IMR-90 (cell line): ENCODE data around the gene CLEC11A. TPM values are rescaled to one million over a fixed set of nuclear protein-coding genes. Genes with fewer than 3 reads are reported as not detected.

Source experiments
- ATAC-seq: fragments of 200-7000 bp; cut with Tn5 transposase; 2 replicates; pipeline ENCODE4 v1.9.1; 2020; ENCODE audit warnings: low read depth, mild to moderate bottlenecking, moderate library complexity
- BruUV-seq: library from RNA; stranded (reverse); fragments of 400-500 nt; replicated peaks from 2 replicates; lab custom pipeline; 2021; lab: Mats Ljungman, UMichigan
- CTCF ChIA-PET: fragments of 300-600 bp; formaldehyde crosslinking; extraction: SDS; loops from one replicate; lab custom pipeline; 2021; ENCODE audit warnings: antibody characterized with exemption; lab: Yijun Ruan, JAX
- POLR2A ChIA-PET: fragments of 300-600 bp; sonication (Branson Sonifier 250); formaldehyde crosslinking; loops from one replicate; lab custom pipeline; 2022; ENCODE audit warnings: antibody characterized with exemption; ENCODE audit not compliant: unreplicated experiment; lab: Charles Lee
- DNase-seq: peaks from one replicate; pipeline ENCODE4 v3.0.0; 2013
- H2AFZ ChIP-seq: replicated peaks from 2 replicates; pipeline ENCODE3; 2013; ENCODE audit warnings: low read length, mild to moderate bottlenecking; ENCODE audit not compliant: poor library complexity
- H2AK5ac ChIP-seq: 2 replicates; pipeline ENCODE4 v1.6.1; 2013; ENCODE audit warnings: low read depth, low read length, inconsistent platforms
- H2AK9ac ChIP-seq: replicated peaks from 2 replicates; pipeline ENCODE3; 2013; ENCODE audit warnings: mild to moderate bottlenecking, low read depth, low read length, moderate library complexity; ENCODE audit not compliant: poor library complexity
- H2BK120ac ChIP-seq: 2 replicates; pipeline ENCODE4 v1.6.1; 2013; ENCODE audit warnings: low read depth, low read length, inconsistent platforms
- H2BK15ac ChIP-seq: 3 replicates; pipeline ENCODE4 v1.6.1; 2013; ENCODE audit warnings: low read depth, low read length, inconsistent platforms
- H2BK20ac ChIP-seq: 2 replicates; pipeline ENCODE4 v1.6.1; 2013; ENCODE audit warnings: low read depth, mild to moderate bottlenecking, inconsistent platforms, low read length, moderate library complexity
- H2BK5ac ChIP-seq: 2 replicates; pipeline ENCODE4 v1.6.1; 2013; ENCODE audit warnings: mild to moderate bottlenecking, low read depth, low read length, inconsistent platforms; ENCODE audit not compliant: poor library complexity, severe bottlenecking
- H3K14ac ChIP-seq: replicated peaks from 2 replicates; pipeline ENCODE4 v1.6.1; 2013; ENCODE audit warnings: low read depth, low read length, inconsistent platforms
- H3K18ac ChIP-seq: 2 replicates; pipeline ENCODE4 v1.6.1; 2013; ENCODE audit warnings: low read depth, low read length, control low read depth
- H3K23ac ChIP-seq: 2 replicates; pipeline ENCODE4 v1.6.1; 2013; ENCODE audit warnings: low read depth, low read length, inconsistent platforms
- H3K27ac ChIP-seq: 2 replicates; pipeline ENCODE4 v1.5.1; 2013; ENCODE audit warnings: mild to moderate bottlenecking, control low read depth, low read length; ENCODE audit not compliant: insufficient read depth
- H3K27me3 ChIP-seq: 2 replicates; pipeline ENCODE4 v1.6.1; 2013; ENCODE audit warnings: low read length; ENCODE audit not compliant: control insufficient read depth, insufficient read depth
- H3K36me3 ChIP-seq: 2 replicates; pipeline ENCODE4 v1.6.1; 2013; ENCODE audit warnings: low read length, mixed read lengths; ENCODE audit not compliant: control insufficient read depth, insufficient read depth
- H3K4ac ChIP-seq: 2 replicates; pipeline ENCODE4 v1.6.1; 2013; ENCODE audit warnings: low read depth, low read length, inconsistent platforms
- H3K4me1 ChIP-seq: 2 replicates; pipeline ENCODE4 v1.6.1; 2013; ENCODE audit warnings: low read length, mixed read lengths; ENCODE audit not compliant: control insufficient read depth, insufficient read depth
- H3K4me2 ChIP-seq: 2 replicates; pipeline ENCODE4 v1.6.1; 2013; ENCODE audit warnings: low read depth, mild to moderate bottlenecking, control low read depth, low read length, moderate library complexity
- H3K4me3 ChIP-seq: 2 replicates; pipeline ENCODE4 v1.5.1; 2013; ENCODE audit warnings: low read depth, mild to moderate bottlenecking, control low read depth, low read length, moderate library complexity; ENCODE audit not compliant: insufficient read depth
- H3K56ac ChIP-seq: 2 replicates; pipeline ENCODE4 v1.6.1; 2013; ENCODE audit warnings: low read length, inconsistent platforms; ENCODE audit not compliant: insufficient read depth; ENCODE audit errors: extremely low read depth
- H3K79me1 ChIP-seq, 2 experiments: 2 replicates each; pipeline ENCODE4 v1.6.1; 2013; ENCODE audit warnings: low read length in 2 of 2, inconsistent platforms in 1 of 2, low read depth in 1 of 2
- H3K9ac ChIP-seq: 2 replicates; pipeline ENCODE4 v1.6.1; 2013; ENCODE audit warnings: low read depth, low read length, control low read depth
- H3K9me1 ChIP-seq: 2 replicates; pipeline ENCODE4 v1.6.1; 2013; ENCODE audit warnings: low read length, inconsistent platforms; ENCODE audit not compliant: insufficient read depth
- H3K9me3 ChIP-seq: 2 replicates; pipeline ENCODE4 v1.6.1; 2013; ENCODE audit warnings: low read length; ENCODE audit not compliant: control insufficient read depth, insufficient read depth
- H4K20me1 ChIP-seq: 2 replicates; pipeline ENCODE4 v1.6.1; 2013; ENCODE audit warnings: low read length, inconsistent platforms; ENCODE audit not compliant: insufficient read depth
- H4K5ac ChIP-seq: 2 replicates; pipeline ENCODE4 v1.6.1; 2013; ENCODE audit warnings: mild to moderate bottlenecking, low read depth, low read length, control low read depth
- H4K8ac ChIP-seq, 2 experiments: 2 replicates each; pipeline ENCODE4 v1.6.1; 2013; ENCODE audit warnings: low read depth in 2 of 2, low read length in 2 of 2, control low read depth in 1 of 2, inconsistent platforms in 1 of 2
- H4K91ac ChIP-seq: 2 replicates; pipeline ENCODE4 v1.6.1; 2013; ENCODE audit warnings: low read depth, low read length, inconsistent platforms; ENCODE audit not compliant: insufficient read depth
- BHLHE40 ChIP-seq: fragments of 150-350 bp; IDR thresholded peaks from 2 replicates; pipeline ENCODE4 v1.6.1; 2016; ENCODE audit warnings: mild to moderate bottlenecking, low read depth, low read length
- MAZ ChIP-seq: IDR thresholded peaks from 2 replicates; pipeline ENCODE4 v1.6.1; 2012; ENCODE audit warnings: low read depth, mild to moderate bottlenecking, low read length, improper control_type of control experiment, moderate library complexity, borderline replicate concordance
- SMC3 ChIP-seq: fragments of 150-350 bp; IDR thresholded peaks from 2 replicates; pipeline ENCODE4 v1.6.1; 2016; ENCODE audit warnings: low read depth, mild to moderate bottlenecking, antibody characterized with exemption, low read length, moderate library complexity
- WGBS, 2 experiments: methylation state at CpG; one replicate each; pipeline versions ENCODE4 v1.1.5 to v1.1.7; 2013; ENCODE audit warnings: missing lambda C conversion rate in 2 of 2; ENCODE audit not compliant: insufficient read length in 1 of 2; ENCODE audit errors: extremely low coverage in 2 of 2; 5-methylcytosine and 5-hydroxymethylcytosine counted together
- dilution Hi-C: fragments of 300-500 bp; cut with HindIII; formaldehyde crosslinking; loops from one replicate; pipeline ENCODE4 v1.14.3; 2018; ENCODE audit warnings: low sequenced_read_pairs; ENCODE audit not compliant: unreplicated experiment
- in situ Hi-C: fragments of 300-500 bp; cut with MboI; formaldehyde crosslinking; loops from 3 replicates; pipeline ENCODE4 v1.14.3; 2019; ENCODE audit warnings: low sequenced_read_pairs, inconsistent platforms, mixed read lengths
- intact Hi-C: fragments of 100-400 bp; cut with micrococcal nuclease; formaldehyde crosslinking; loops from 2 replicates; pipeline ENCODE4 v1.10.0; 2022
- polyA plus RNA-seq, 3 experiments: library from polyadenylated mRNA; depleted of rRNA; stranded (reverse); fragments of >200 nt; gene quantifications; 2 replicates each; pipeline ENCODE4 v1.2.3, GENCODE V29; 2012; ENCODE audit warnings: low replicate concordance in 1 of 3
- total RNA-seq: library from RNA; depleted of rRNA; stranded (reverse); fragments of >200 nt; gene quantifications from 2 replicates; pipeline ENCODE4 v1.2.3, GENCODE V29; 2012
- TF ChIP-seq, protein P1 (sequence below): fragments of 150-350 bp; IDR thresholded peaks from 2 replicates; pipeline ENCODE4 v1.6.1; 2016; ENCODE audit warnings: low read depth, mild to moderate bottlenecking, low read length, moderate library complexity, borderline replicate concordance
- TF ChIP-seq, protein P2 (sequence below): fragments of 150-350 bp; IDR thresholded peaks from 2 replicates; pipeline ENCODE4 v1.6.1; 2017; ENCODE audit warnings: mild to moderate bottlenecking, antibody characterized with exemption, low read length, low read depth

The CLEC11A gene
- total and polyA plus RNA-seq, 2 of the 4 experiments (the other 2 are of a cell fraction), result 17.0 to 152 TPM

DNA sequence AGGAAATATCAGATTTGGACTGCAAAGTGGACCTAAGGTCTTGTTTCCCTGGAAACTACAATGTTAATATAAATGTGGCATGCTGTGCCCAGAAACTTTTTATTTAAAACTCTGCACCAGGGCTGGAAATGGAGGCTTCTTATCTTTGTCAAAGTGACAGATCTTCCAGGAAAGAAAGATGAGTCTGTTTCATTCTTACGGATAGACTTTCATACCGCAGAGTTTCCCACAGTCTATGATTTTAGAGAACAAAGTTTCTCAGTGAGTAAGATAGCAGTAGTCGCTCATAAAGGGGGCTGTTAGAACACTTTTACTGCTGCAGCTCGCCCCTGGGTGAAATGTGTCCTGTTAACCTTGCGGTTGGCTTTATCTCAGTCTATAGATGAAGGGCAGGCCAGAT, 6.7 kb downstream of the CLEC11A start:
- H2AFZ ChIP-seq, result no peak overlapping the region
- no peak overlapping the region for H2BK20ac ChIP-seq
- no peak overlapping the region for H2BK120ac ChIP-seq
- 0 out of 2 replicates have a peak, but pooled peaks cover 6% of the 10 kb centered on the region for H4K20me1 ChIP-seq
- H2AK9ac ChIP-seq, result no peak overlapping the region
- peaks cover 2% of the 10 kb centered on the region for H3K36me3 ChIP-seq
- dilution Hi-C loops (no loop called here), in situ Hi-C loops (no loop called here), intact Hi-C loops (loop anchor here (10.0 kb wide), 1 partner anchor 375 kb away; the partner anchor contains the start of gene CTU1)
- H3K9me1 ChIP-seq, result peaks cover 13% of the 10 kb centered on the region; the same call in 1 of the 2 replicates
- ATAC-seq (no peak), DNase-seq (no peak)
- WGBS, 2 experiments, result no CpG with 5 or more reads among the region's 5 CpGs
- CTCF ChIA-PET, result no interaction called here
- H3K18ac ChIP-seq, result no peak overlapping the region
- no peak overlapping the region for H2BK15ac ChIP-seq
- no peak overlapping the region for H2AK5ac ChIP-seq
- TF ChIP-seq, protein P1, sequence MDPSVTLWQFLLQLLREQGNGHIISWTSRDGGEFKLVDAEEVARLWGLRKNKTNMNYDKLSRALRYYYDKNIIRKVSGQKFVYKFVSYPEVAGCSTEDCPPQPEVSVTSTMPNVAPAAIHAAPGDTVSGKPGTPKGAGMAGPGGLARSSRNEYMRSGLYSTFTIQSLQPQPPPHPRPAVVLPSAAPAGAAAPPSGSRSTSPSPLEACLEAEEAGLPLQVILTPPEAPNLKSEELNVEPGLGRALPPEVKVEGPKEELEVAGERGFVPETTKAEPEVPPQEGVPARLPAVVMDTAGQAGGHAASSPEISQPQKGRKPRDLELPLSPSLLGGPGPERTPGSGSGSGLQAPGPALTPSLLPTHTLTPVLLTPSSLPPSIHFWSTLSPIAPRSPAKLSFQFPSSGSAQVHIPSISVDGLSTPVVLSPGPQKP, result no peak
- TF ChIP-seq SMC3, result no peak
- TF ChIP-seq, protein P2, sequence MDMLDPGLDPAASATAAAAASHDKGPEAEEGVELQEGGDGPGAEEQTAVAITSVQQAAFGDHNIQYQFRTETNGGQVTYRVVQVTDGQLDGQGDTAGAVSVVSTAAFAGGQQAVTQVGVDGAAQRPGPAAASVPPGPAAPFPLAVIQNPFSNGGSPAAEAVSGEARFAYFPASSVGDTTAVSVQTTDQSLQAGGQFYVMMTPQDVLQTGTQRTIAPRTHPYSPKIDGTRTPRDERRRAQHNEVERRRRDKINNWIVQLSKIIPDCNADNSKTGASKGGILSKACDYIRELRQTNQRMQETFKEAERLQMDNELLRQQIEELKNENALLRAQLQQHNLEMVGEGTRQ, result no peak
- TF ChIP-seq BHLHE40, result no peak
- no peak for TF ChIP-seq MAZ
- H3K14ac ChIP-seq, result no peak overlapping the region
- H3K27me3 ChIP-seq, result peaks cover 5% of the 10 kb centered on the region
- no peak overlapping the region for H3K9ac ChIP-seq
- no peaks in the 10 kb centered on the region for H3K9me3 ChIP-seq
- POLR2A ChIA-PET, result no interaction called here
- H4K91ac ChIP-seq, result no peak overlapping the region
- no peak overlapping the region for H4K5ac ChIP-seq
- no peak overlapping the region for H3K4me2 ChIP-seq
- no peak overlapping the region for H3K23ac ChIP-seq
- no peak overlapping the region for H3K4ac ChIP-seq
- H2BK5ac ChIP-seq, result no peak overlapping the region
- peaks cover 5% of the 10 kb centered on the region for H3K4me1 ChIP-seq
- no peak overlapping the region for H3K4me3 ChIP-seq
- BruUV-seq, result no TSS peak
- peaks cover 12 to 19% of the 10 kb centered on the region in 2 experiments; a peak in 3 of 4 replicates for H3K79me1 ChIP-seq
- no peak overlapping the region for H3K27ac ChIP-seq
- no peak overlapping the region for H3K56ac ChIP-seq
- H4K8ac ChIP-seq, result no peak overlapping the region
